GM13976 (cell line): ENCODE results near the gene FANCG.

Source experiments
- DNase-seq: peaks from one replicate; pipeline ENCODE4 v3.0.0; 2012; ENCODE audit warnings: low spot score
- in situ Hi-C: fragments of 300-500 bp; cut with MboI; formaldehyde crosslinking; loops from one replicate; pipeline ENCODE4 v1.12.0; 2022; ENCODE audit warnings: low sequenced_read_pairs, mixed read lengths, inconsistent platforms; ENCODE audit not compliant: unreplicated experiment
- TF ChIP-seq, protein P1 (sequence below): IDR thresholded peaks from 2 replicates; pipeline ENCODE4 v1.5.1; 2012; ENCODE audit warnings: borderline replicate concordance, mild to moderate bottlenecking; ENCODE audit not compliant: insufficient read depth; ENCODE audit errors: extremely low read depth, missing control alignments, control extremely low read depth

Gene FANCG

DNA sequence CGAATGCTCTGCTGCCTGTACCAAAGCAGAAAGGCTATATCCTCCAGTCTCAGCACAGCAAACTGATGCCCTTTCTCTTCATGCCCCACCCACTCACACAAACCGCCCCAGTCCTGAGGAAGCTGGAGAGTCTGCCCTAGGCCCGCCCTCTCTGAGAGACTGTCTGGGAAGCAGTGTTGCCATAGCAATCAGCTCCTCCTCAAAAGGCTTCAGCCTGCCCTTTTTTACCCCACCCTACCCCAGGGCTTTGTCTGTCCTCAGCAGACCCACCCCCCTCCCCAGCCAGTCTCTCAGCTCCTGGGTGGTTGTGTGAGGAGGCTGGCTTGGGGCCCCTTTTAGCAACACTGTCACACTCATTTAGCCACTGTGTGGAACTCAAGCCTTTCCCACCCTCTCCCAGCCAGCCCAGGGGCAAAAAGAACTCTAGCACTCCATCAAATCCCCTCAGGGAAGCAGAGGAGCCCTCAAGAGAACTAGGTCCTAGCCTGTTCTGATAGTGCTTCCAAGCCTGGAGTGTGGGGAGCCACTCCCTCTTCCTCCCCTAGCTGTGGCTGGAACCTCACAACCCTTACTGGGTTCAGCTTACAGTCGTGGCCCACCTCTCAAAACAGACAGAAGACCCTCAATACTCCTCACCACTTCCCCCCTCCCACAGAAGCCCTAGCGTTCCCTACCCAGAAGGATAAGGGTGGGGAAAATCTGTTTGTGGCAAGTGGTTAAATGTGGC lies 34.5 kb upstream of the FANCG start:
- in situ Hi-C loops: no loop called here
- TF ChIP-seq, protein P1, sequence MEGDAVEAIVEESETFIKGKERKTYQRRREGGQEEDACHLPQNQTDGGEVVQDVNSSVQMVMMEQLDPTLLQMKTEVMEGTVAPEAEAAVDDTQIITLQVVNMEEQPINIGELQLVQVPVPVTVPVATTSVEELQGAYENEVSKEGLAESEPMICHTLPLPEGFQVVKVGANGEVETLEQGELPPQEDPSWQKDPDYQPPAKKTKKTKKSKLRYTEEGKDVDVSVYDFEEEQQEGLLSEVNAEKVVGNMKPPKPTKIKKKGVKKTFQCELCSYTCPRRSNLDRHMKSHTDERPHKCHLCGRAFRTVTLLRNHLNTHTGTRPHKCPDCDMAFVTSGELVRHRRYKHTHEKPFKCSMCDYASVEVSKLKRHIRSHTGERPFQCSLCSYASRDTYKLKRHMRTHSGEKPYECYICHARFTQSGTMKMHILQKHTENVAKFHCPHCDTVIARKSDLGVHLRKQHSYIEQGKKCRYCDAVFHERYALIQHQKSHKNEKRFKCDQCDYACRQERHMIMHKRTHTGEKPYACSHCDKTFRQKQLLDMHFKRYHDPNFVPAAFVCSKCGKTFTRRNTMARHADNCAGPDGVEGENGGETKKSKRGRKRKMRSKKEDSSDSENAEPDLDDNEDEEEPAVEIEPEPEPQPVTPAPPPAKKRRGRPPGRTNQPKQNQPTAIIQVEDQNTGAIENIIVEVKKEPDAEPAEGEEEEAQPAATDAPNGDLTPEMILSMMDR: no peak

DNA sequence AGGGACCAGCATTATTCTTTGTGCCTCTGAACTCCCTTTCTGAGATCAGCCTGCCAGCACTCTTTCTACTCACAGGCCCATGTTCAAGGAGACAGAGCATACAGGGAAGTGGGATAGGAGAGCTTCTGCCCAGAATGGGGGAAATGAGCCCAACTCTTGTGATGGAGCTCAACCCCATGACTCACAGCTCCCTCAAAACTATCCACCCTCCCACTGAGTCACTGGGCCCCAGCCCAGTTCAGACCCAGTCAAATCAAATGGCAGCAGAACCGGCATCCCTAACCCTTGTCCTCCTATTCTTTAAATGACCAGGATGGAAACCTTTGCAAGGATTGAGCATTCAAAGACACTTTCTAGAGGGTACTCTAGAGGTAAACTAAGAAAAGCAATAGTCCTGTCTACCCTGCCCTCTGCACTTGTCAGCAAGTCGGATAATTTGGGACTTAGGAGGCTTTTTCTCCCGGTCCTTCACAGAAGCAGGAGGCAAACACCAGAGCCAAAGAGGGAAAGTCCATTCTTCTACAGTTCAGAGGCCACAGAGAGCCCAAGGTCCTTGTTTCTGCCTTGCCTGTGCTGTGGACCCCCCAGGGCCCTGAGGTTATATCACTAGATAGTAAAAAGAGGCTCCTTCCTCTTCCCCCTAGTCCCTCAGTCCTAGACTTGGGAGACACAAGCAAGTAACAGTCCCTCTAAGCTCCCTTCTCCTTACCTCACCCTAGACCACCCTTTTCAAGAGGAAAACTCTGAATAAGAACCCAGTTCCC lies 32.7 kb upstream of the FANCG start:
- no peak for DNase-seq
- TF ChIP-seq, protein P1: no peak
- in situ Hi-C loops: no loop called here

More for the DNA sequence above, 34.5 kb upstream of the FANCG start:
- peak; percentile 62 for DNase-seq

DNA sequence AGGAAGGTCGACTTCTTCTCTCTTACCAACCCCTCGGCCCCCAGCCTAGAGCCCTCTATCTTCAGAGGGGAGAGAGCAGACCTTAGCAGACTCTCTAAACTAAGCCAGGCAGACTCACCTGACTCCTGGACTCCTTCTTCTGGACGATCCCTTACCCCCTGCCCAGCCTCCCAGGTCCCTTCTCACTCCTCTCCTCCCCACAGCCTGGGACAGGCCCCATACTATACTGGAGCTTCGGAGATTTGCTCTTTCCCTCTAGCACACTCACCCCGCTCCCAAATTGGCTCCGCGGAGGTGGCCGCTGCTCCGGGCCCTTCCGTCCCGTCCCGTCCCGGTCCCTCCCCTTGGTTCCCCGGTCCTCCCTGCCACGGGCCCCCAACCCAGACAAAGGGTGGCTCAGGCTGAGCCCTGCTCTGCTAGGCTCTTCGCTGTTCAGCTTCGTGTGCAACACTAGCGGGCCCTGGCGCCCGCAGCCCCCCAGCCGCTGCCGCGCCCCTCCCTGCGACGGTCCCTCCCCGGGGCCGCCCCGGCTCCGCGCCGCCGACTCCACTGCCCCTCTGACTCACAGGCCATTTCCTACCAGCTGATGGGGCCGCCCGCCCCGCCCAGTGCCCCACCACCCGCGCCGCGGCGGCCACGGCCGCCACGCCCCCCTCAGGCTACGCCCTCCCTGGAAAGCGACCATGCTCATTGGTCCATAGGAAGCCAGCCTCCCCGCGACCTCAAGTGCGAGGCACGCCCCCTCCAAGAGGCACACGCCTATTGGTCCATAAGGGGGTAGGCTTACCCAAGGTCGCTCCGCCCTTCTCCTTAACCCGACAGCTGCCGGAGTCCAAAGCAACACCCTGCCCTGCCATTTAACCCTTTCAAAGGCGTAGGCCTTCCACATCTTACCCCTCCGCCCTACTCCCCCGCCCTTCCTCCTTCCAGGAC lies 31.5 kb upstream of the FANCG start:
- DNase-seq: peak; percentile 96
- in situ Hi-C loops: no loop called here
- TF ChIP-seq, protein P1: no peak

DNA sequence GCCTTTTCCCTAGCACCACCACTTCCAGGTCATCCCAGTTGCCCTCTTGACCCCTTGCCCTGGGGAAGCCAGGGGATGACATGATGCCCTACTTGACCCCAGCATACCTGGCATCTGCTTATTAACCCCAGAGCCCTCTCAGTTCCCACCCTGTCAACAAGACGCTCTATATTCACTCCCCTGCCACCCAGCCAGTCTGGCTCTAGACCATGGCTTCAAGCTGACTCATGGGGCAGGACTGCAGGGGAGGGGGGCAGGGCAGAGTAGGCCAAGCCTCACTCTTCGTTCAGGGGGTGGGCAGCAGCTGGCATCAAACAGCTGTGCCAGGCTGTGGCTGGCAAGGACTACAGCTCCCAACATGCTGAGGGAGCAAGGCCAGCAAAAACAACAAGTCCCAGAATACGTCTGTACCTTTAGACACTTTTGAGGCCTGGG lies 30.6 kb upstream of the FANCG start:
- in situ Hi-C loops: no loop called here
- no peak for DNase-seq
- TF ChIP-seq, protein P1: no peak

DNA sequence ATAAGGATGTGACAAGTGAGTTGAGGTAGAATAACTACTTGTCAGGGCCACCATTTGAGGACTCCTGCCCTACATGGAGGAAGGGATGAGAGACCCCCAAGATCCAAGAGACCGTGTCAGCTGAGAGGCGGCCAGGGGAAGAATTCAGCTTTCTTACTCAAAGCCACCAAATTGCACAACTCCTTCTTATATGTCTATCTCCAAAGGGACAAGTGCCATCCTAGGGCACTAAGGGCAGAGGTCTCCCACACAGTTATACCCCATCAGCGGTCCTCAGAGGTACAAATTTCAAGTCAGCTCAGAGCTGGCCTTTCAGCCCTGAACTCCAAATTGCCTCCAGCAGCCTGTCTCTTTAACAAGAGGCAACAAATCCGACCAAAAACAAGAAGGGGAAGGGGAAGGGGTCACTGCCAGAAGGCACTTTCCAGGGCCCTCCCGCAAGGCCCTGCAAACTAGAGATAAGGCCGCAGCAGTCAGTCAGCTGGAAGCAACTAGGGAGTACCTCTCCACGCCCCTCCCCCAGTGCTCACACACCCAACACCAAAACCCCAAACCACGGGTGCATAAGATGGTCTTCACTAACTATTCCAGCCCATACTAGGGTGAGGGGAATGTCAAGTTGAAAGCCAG lies 29.3 kb upstream of the FANCG start:
- peak; percentile 3 for DNase-seq
- in situ Hi-C loops: no loop called here

More for the DNA sequence above, 29.3 kb upstream of the FANCG start:
- TF ChIP-seq, protein P1: no peak
